ENCODE measurements around the gene PUS1.

PUS1 gene

DNA sequence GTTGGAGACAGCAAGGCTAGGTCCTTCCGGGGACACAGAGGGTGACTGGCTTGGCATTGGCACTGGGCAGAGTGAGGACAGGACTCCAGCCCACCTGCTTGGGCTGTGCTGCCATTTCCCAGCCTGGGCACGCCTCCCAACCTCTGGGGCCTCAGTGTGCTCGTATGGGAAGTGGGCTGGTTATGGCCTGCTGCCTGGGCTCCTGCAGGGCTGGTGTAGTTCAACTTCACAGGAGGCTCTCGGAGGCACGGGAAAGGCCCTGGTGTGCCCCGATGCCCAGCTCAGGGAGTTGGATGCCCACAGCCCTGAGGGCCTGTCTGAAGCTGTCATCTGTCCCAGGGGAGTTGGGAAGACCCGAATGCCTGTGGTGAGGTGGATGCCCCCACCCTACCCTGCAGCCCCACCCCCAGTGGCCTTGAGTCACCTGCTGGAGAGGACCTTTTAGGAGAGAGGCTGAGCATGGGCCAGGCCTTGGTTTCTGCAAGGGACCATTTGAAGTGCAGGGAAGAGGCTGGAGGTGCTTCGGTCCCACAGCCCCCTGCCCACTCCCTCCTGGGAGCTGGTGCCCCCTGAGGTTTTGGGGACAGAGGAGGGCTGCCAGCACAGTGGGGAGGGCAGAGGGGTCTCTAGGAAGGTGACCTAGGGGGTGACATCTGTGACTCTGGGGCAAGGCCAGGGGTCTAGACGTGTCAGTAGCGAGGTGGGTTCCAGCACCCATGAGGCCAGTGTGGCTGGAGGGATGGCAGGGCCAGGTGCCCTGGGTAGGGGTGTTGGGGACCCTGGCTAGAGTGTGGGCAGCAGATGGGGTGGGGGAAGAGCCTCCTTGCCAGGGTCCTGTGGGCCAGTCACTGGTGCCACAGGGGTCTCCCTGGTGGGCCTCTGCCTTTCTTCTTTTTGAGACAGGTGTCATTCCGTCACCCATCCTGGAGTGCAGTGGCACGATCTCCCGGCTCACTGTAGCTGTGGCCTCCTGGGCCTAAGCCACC lies 25.5 kb upstream of the PUS1 start:
- no peak for DNase-seq

DNA sequence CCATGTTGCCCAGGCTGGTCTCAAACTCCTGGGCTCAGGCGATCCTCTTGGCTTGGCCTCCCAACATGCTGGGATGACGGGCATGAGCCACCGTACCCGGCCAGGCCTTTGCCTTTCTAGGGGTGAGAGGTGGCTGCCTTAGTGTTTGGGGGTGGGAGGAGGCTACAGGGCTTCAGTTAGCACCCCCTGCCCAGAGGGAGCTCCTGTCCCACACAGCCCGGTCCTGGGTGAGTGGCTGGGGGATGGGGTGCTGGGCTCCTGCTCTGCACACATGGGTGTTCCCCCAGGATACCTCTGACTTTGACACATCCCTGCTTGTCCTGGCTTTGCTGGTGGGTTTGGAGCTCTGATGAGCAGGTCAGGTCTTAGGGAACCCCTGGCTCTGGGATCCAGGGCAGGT lies 24.7 kb upstream of the PUS1 start:
- no peak for DNase-seq

GRCh38 chr12:131905081-131905629 lies 23.9 kb upstream of the PUS1 start:
- no peak for DNase-seq

DNA sequence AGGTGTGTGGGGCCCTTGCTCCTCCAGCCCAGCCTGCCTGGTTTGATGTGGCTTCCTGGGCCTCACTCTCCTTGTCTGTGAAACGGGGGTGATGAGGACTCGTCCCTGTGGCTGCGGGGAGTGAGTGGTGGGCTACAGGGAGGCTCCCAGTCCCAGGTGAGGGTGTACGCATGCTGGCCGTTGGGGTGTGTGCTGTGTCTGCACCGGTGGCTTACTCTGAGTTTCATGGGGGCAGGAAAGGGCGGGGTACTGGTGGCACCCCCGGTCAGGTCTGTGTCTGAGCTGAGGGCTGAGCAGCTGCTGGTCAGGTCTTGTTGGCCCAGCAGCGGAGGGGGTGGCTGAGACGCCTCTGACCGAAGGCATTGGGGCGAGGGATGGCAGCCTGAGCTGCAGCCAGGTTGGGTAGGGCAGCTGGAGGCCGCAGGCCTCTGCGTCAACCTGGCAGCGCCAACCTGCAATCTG lies 23.4 kb upstream of the PUS1 start:
- no peak for DNase-seq

DNA sequence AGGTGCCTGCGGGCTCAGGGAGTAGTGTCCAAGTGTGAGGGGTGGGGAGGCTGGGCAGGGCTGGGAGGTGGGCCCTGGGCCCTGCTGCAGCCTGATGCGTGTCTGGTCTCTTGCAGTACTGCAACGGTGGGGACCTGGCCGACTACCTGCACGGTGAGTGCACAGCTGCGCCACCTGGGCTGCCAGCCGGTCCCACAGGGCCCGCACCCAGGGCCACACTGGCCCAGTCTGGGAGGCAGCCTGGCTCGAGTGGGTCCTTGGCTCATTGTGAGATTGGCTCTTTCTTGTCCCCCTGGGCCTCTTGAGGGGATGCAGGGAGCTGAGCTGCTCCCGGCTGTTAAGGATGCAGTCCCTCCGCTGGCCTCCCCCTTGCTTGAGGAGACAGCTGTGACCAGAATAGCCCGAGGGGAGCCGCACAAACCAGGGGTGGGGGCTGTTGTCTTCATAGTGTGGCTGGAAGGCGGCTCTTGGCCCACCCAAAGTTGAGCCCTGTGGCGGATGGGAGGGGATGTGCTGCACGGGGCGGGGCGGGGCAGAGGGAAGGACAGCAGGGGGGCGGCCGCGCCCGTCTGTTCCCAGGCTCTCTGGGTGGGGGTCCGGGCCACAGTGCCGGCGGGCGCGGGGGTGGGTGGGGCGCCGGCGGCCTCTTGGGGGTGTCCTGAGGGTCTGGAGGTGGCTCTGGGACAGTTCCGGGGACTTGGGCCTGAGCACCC lies 21.5 kb upstream of the PUS1 start:
- no peak for DNase-seq

- no peak for DNase-seq
Observed at GRCh38 chr12:131908092-131909080, 20.7 kb upstream of the PUS1 start.

GRCh38 chr12:131909081-131909751 lies 19.9 kb upstream of the PUS1 start:
- no peak for DNase-seq

DNA sequence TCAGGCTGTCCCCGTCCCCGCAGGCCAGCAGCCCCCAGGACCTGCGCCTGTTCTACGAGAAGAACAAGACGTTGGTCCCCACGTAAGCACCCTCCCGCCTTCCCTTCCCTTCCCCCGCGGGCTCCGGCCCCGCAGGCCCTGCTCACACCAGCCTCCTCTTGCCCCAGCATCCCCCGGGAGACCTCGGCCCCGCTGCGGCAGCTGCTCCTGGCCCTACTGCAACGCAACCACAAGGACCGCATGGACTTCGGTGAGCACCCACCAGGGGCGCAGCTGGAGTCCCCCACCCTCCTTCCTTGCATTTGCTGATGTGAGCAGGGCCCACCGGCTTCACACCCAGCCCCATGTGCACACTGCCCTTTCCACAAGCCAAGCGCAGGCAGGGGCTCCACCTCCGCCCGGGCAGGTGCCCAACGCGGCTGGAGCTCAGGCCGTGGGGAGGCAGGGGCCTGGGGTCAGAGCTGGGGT lies 19.3 kb upstream of the PUS1 start:
- no peak for DNase-seq

DNA sequence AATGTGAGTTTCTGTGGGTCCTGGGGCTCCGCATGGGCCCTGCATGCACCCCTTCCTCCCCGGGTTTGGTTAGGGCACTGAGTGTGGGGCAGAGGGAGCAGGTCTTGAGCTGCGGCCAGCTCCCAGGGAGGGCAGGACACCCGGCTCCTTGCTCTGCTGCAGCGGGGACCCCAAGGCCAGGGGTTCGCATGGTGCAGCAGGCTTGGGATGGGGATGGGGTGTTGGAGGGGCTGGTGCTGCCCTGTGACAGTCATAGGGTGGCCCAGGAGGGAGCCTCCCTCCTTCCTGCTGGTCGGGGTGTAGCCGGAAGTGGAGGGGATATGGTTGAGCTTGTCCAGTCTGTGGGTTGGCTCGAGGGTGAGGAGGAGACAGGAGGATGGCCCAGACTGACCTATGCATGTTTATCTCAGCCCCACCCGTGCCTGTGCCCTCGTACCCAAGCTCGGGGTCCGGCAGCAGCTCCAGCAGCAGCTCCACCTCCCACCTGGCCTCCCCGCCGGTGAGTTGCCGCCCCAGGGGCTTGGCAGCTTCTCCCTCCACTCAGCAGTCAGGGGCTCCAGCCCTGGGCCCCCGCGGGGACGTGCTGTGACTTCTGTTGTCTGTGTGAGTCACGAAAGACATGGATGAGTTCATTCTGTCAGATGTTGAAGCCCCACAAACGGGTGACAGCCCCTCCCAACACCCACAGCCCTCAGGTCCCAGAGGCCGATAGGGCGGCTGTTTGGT lies 18.6 kb upstream of the PUS1 start:
- DNase-seq, result no peak

GRCh38 chr12:131911028-131911650 lies 17.9 kb upstream of the PUS1 start:
- no peak for DNase-seq

DNA sequence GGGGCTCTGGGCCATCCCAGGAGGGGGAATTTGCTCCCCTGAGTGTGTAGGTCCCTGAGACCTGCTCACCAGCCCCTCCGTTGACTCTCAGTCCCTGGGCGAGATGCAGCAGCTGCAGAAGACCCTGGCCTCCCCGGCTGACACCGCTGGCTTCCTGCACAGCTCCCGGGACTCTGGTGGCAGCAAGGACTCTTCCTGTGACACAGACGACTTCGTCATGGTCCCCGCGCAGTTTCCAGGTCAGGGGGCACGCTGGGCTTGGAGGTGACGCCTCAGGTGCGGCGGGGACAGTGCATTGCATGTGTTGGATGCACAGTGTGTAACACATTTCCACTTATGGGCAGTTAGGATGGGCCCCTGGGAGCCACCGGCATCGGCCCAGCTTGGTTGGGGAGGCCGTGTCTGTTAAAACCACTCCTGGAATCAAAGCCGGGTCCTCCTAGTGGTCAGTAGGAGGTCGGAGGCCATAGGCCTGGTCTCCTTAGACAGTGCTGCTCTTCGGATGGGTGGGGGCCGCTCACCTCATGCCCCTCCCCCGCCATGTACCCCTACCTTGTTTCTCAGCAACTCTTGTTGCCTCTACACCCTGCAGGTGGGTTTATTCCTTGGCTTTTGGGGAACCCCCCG lies 17.1 kb upstream of the PUS1 start:
- no peak for DNase-seq

DNA sequence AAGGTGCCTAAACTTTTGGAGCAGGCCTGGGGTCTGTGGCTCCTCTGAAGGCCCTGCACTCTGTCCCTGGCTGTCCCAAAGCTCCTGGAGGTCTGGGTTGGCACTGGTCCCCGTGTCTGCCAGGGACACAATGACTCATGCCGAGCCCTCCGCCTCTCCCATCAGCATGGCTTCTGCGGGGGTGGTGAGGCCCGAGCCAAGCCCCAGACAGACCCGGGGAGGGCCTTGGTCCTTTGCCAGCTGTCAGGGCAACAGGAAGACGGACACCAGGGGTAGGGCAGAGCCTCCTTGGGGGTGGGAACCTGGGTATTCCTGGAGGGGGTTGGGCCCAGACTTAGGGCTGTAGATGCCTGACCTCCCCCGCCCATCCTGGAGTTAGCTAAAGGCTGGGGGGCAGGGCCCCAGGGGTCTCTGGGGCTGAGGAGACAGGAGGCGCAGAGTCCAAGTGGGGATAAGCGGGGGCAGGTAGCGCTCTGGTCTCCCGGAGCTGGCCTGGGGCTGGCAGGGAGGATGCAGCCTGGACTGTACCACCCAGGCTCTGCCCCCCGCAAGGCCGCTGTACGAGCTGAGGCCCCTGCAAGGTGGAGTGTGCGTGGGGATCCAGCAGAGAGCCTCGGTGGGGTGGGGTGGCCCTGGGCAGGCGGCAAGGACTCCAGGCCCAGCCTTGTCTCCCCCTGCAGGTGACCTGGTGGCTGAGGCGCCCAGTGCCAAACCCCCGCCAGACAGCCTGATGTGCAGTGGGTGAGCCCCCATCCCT lies 16.4 kb upstream of the PUS1 start:
- DNase-seq, result no peak

DNA sequence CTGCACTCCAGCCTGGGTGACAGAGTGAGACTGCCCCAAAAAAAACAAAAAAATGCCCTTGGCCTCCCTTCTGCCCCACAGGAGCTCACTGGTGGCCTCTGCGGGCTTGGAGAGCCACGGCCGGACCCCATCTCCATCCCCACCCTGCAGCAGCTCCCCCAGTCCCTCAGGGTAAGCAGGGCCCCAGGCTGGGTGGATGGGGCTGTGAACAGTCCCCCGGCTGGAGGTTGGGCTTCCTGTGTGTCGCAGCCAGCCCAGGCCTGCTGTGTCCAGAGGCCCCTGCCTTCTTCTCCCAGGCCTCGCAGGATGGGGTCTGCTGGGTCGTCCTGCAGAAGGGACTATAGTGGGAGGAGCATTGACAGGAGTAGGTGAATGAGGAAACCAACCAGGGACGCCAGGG lies 15.4 kb upstream of the PUS1 start:
- no peak for DNase-seq

- no peak for DNase-seq
Observed at GRCh38 chr12:131914179-131914702, 14.8 kb upstream of the PUS1 start.

GRCh38 chr12:131915000-131915689 lies 13.9 kb upstream of the PUS1 start:
- DNase-seq, result no peak

DNA sequence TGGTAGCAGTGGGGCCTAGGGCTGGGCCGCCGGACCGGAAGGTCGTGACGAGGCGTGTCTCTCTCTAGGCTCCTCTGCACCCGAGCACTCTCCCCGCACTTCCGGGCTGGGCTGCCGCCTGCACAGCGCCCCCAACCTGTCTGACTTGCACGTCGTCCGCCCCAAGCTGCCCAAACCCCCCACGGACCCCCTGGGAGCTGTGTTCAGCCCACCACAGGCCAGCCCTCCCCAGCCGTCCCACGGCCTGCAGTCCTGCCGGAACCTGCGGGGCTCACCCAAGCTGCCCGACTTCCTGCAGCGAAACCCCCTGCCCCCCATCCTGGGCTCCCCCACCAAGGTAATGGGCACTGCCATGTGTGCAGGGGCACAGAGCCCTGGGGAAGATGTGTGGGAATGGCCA lies 13.3 kb upstream of the PUS1 start:
- DNase-seq, result no peak

- DNase-seq, result no peak
Observed at GRCh38 chr12:131916306-131917138, 12.6 kb upstream of the PUS1 start.

Data from effector CD4-positive, alpha-beta T cell (primary cell).